ENCODE data around the gene USP24. TPM values are rescaled to one million over a fixed set of nuclear protein-coding genes. Genes with fewer than 3 reads are reported as not detected.

USP24 gene
- total RNA-seq, 1 donor from 2014 or later = 40.8 TPM

- H3K36me3 ChIP-seq (ENCODE audit: control insufficient read depth, insufficient read depth, low read length) = peaks cover 21% of the 10 kb centered on the region
- TF ChIP-seq CTCF (IDR thresholded peaks at IDR 0.05; ENCODE audit: insufficient read depth, low read length, severe bottlenecking) = no peak
- no peak for FAIRE-seq
- no peak overlapping the region for H3K4me3 ChIP-seq (ENCODE audit: low read depth, low read length)
- H3K27me3 ChIP-seq (ENCODE audit: control insufficient read depth, insufficient read depth, low read length) = no peaks in the 10 kb centered on the region
- DNase-seq (ENCODE audit: low read depth) = no peak
Measured at GRCh38 chr1:55051621-55052020, 163.5 kb downstream of the USP24 start.

- peaks cover 21% of the 10 kb centered on the region for H3K36me3 ChIP-seq (ENCODE audit: control insufficient read depth, insufficient read depth, low read length)
- TF ChIP-seq CTCF (IDR thresholded peaks at IDR 0.05; ENCODE audit: insufficient read depth, low read length, severe bottlenecking) = no peak
- DNase-seq (ENCODE audit: low read depth) (no peak), FAIRE-seq (no peak)
- H3K4me3 ChIP-seq (ENCODE audit: low read depth, low read length) = no peak overlapping the region
- no peaks in the 10 kb centered on the region for H3K27me3 ChIP-seq (ENCODE audit: control insufficient read depth, insufficient read depth, low read length)
Measured at GRCh38 chr1:55051169-55051568, 164.0 kb downstream of the USP24 start.

- no peak for FAIRE-seq
- H3K36me3 ChIP-seq (ENCODE audit: control insufficient read depth, insufficient read depth, low read length) = peaks cover 23% of the 10 kb centered on the region
- no peak overlapping the region for H3K4me3 ChIP-seq (ENCODE audit: low read depth, low read length)
- H3K27me3 ChIP-seq (ENCODE audit: control insufficient read depth, insufficient read depth, low read length) = no peaks in the 10 kb centered on the region
- no peak for DNase-seq (ENCODE audit: low read depth)
- TF ChIP-seq CTCF (IDR thresholded peaks at IDR 0.05; ENCODE audit: insufficient read depth, low read length, severe bottlenecking) = no peak
Measured at GRCh38 chr1:55050283-55050682, 164.9 kb downstream of the USP24 start.

- H3K27me3 ChIP-seq (ENCODE audit: control insufficient read depth, insufficient read depth, low read length) = no peaks in the 10 kb centered on the region
- peaks cover 26% of the 10 kb centered on the region for H3K36me3 ChIP-seq (ENCODE audit: control insufficient read depth, insufficient read depth, low read length)
- peak; percentile 83 for FAIRE-seq
- H3K4me3 ChIP-seq (ENCODE audit: low read depth, low read length) = no peak overlapping the region
- DNase-seq (ENCODE audit: low read depth) = no peak
- no peak for TF ChIP-seq CTCF (IDR thresholded peaks at IDR 0.05; ENCODE audit: insufficient read depth, low read length, severe bottlenecking)
Measured at GRCh38 chr1:55049914-55050278, 165.3 kb downstream of the USP24 start.

GRCh38 chr1:55049271-55049913 is 165.8 kb downstream of the USP24 start:
- H3K36me3 ChIP-seq (ENCODE audit: control insufficient read depth, insufficient read depth, low read length) = peaks cover 29% of the 10 kb centered on the region
- DNase-seq (ENCODE audit: low read depth) (no peak), FAIRE-seq (no peak)
- no peak for TF ChIP-seq CTCF (IDR thresholded peaks at IDR 0.05; ENCODE audit: insufficient read depth, low read length, severe bottlenecking)
- H3K4me3 ChIP-seq (ENCODE audit: low read depth, low read length) = no peak overlapping the region
- H3K27me3 ChIP-seq (ENCODE audit: control insufficient read depth, insufficient read depth, low read length) = no peaks in the 10 kb centered on the region

Measured in bronchial epithelial cell (primary cell).